GM12878 (cell line): ENCODE measurements around the gene TNFRSF8. TPM values are rescaled to one million over a fixed set of nuclear protein-coding genes. Genes with fewer than 3 reads are reported as not detected.

Experiments used
- ASH2L ChIP-seq: fragments of 300-600, 200-600 bp; sonication (generic); IDR thresholded peaks from 2 replicates; pipeline ENCODE4 v1.6.1; 2017; ENCODE audit warnings: low read depth, mild to moderate bottlenecking, borderline replicate concordance
- BCL11A ChIP-seq: IDR thresholded peaks from 2 replicates; pipeline ENCODE4 v1.6.1; 2011; ENCODE audit warnings: low read depth, low read length
- CBFB ChIP-seq: IDR thresholded peaks from 2 replicates; pipeline ENCODE4 v1.6.1; 2016; ENCODE audit warnings: antibody characterized with exemption, low read depth
- CHD1 ChIP-seq: IDR thresholded peaks from 2 replicates; pipeline ENCODE4 v1.6.1; 2012; ENCODE audit warnings: low read depth, low read length, improper control_type of control experiment
- EGR1 ChIP-seq, 2 experiments: IDR thresholded peaks; 1 replicate in 1 of 2; 2 replicates in 1 of 2; pipeline ENCODE4 v1.6.1; 2011 to 2012; ENCODE audit warnings: low read depth in 2 of 2, low read length in 2 of 2, borderline replicate concordance in 1 of 2, mild to moderate bottlenecking in 1 of 2, moderate library complexity in 1 of 2
- EP300 ChIP-seq, 2 experiments: fragments of 150-350 bp in 1 of 2; IDR thresholded peaks; 2 replicates each; pipeline ENCODE4 v1.6.1; 2011 to 2012; ENCODE audit warnings: low read depth in 2 of 2, low read length in 2 of 2, borderline replicate concordance in 1 of 2, improper control_type of control experiment in 1 of 2, inconsistent platforms in 1 of 2; ENCODE audit not compliant: control insufficient read depth in 1 of 2
- GABPA ChIP-seq: IDR thresholded peaks from 2 replicates; pipeline ENCODE4 v1.6.1; 2014; ENCODE audit warnings: antibody characterized with exemption, low read depth, mild to moderate bottlenecking, inconsistent platforms
- JUND ChIP-seq: IDR thresholded peaks from 2 replicates; pipeline ENCODE4 v1.6.1; 2012; ENCODE audit warnings: low read depth, mild to moderate bottlenecking, low read length, improper control_type of control experiment, moderate library complexity
- KLF5 ChIP-seq: fragments of 450-650 bp; IDR thresholded peaks from 2 replicates; pipeline ENCODE4 v1.6.1; 2014; ENCODE audit warnings: mild to moderate bottlenecking; ENCODE audit not compliant: partially characterized antibody
- LARP7 ChIP-seq: fragments of 450-650 bp; IDR thresholded peaks from 2 replicates; pipeline ENCODE4 v1.6.1; 2017; ENCODE audit warnings: mild to moderate bottlenecking
- MYC ChIP-seq: IDR thresholded peaks from 2 replicates; pipeline ENCODE4 v1.6.1; 2011; ENCODE audit warnings: mild to moderate bottlenecking, low read length, moderate library complexity, inconsistent platforms; ENCODE audit not compliant: insufficient read depth, insufficient replicate concordance, insufficient read length, severe bottlenecking
- PAX5 ChIP-seq: IDR thresholded peaks from 2 replicates; pipeline ENCODE4 v1.6.1; 2011; ENCODE audit warnings: low read depth, low read length, borderline replicate concordance
- PML ChIP-seq: IDR thresholded peaks from 2 replicates; pipeline ENCODE4 v1.6.1; 2012; ENCODE audit warnings: low read length, inconsistent platforms
- RB1 ChIP-seq: fragments of 450-650 bp; formaldehyde crosslinking; IDR thresholded peaks from 2 replicates; pipeline ENCODE4 v1.6.1; 2017; ENCODE audit warnings: mild to moderate bottlenecking, borderline replicate concordance
- SPI1 ChIP-seq: IDR thresholded peaks from 2 replicates; pipeline ENCODE4 v1.6.1; 2011; ENCODE audit warnings: low read depth, mild to moderate bottlenecking, low read length, moderate library complexity, borderline replicate concordance; ENCODE audit not compliant: insufficient read depth
- STAT1 ChIP-seq: fragments of 450-650 bp; conservative IDR thresholded peaks from 2 replicates; pipeline ENCODE4 v1.6.1; 2014; ENCODE audit warnings: antibody characterized with exemption, mild to moderate bottlenecking
- TARDBP ChIP-seq: IDR thresholded peaks from 2 replicates; pipeline ENCODE4 v1.6.1; 2016; ENCODE audit warnings: borderline replicate concordance
- TCF7 ChIP-seq: IDR thresholded peaks from 2 replicates; pipeline ENCODE4 v1.6.1; 2014; ENCODE audit warnings: antibody characterized with exemption, borderline replicate concordance
- YBX1 ChIP-seq: fragments of 450-650 bp; IDR thresholded peaks from 2 replicates; pipeline ENCODE4 v1.6.1; 2016; ENCODE audit warnings: antibody characterized with exemption
- ZBTB11 ChIP-seq: fragments of 450-650 bp; formaldehyde crosslinking; IDR thresholded peaks from 2 replicates; pipeline ENCODE4 v1.5.0; 2022; ENCODE audit warnings: mild to moderate bottlenecking, missing genetic modification characterization
- ZNF384 ChIP-seq: IDR thresholded peaks from 2 replicates; pipeline ENCODE4 v1.6.1; 2012; ENCODE audit warnings: low read depth, mild to moderate bottlenecking, low read length, improper control_type of control experiment, borderline replicate concordance
- polyA plus RNA-seq, 11 experiments: library from polyadenylated mRNA; depleted of rRNA in 4 of 11; unstranded in 6 of 11; stranded (reverse) in 5 of 11; fragments of >200 nt; fragmentation: Nextera tagmentation in 4 of 11; fragmentation: Illumina TruSeq in 1 of 11; extraction: Ambion mirVana in 4 of 11; extraction: Trizol in 1 of 11; gene quantifications; 1 replicate in 1 of 11; 2 replicates in 10 of 11; pipeline versions ENCODE4 v1.2.1 to v1.2.3, GENCODE V29; 2011 to 2016; ENCODE audit warnings: inconsistent platforms in 2 of 11, missing spikeins in 2 of 11, low read depth in 1 of 11
- total RNA-seq, 4 experiments: library from RNA; depleted of rRNA in 3 of 4; stranded (reverse); fragments of >200 nt in 3 of 4; fragmentation: Illumina TruSeq in 1 of 4; extraction: Trizol in 1 of 4; gene quantifications; 2 replicates each; pipeline versions ENCODE4 v1.2.1 to v1.2.3, GENCODE V29; 2013 to 2021
- TF ChIP-seq, protein P1 (sequence below): fragments of 450-650 bp; IDR thresholded peaks from 2 replicates; pipeline ENCODE4 v1.6.1; 2018; ENCODE audit warnings: mild to moderate bottlenecking, low read depth, moderate library complexity; ENCODE audit not compliant: partially characterized antibody
- TF ChIP-seq, protein P2 (sequence below): fragments of 450-650 bp; IDR thresholded peaks from 2 replicates; pipeline ENCODE4 v1.6.1; 2017; ENCODE audit warnings: borderline replicate concordance

TNFRSF8 gene
- total and polyA plus RNA-seq, 10 of the 15 experiments (the other 5 are each of a cell fraction or from before 2014, with no cell fraction given), result 9.8 to 114 (median 58.8) TPM

DNA sequence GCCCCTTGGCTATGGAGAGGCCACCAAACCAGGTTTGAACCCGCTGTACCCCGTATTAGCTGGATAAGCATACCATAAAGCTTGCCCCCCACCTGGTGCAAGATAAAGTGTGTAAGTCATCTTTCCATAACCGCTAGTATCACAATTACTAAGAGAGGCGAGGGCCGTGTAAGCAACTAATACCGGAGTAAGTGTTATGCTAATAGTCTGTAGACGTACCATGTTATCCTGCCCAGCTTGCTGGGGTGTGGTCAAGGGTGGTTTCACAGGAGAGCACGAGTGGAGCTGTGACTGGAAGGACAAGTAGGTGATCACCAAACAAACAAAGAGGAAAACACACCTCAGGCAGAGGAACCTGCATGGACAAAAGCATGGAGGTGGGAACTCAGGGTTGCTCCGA is 100.1 kb downstream of the TNFRSF8 start (continued):
- TF ChIP-seq ZBTB11 (CRISPR knock-in tag) (no peak), SPI1 (no peak), LARP7 (no peak), TARDBP (no peak), ASH2L (no peak), PAX5 (no peak; the same call in 1 of the 2 replicates), KLF5 (no peak), CHD1 (no peak), YBX1 (no peak), JUND (0 out of 2 replicates have a peak, but pooled peaks have one; percentile 21), MYC (no peak), ZNF384 (no peak), GABPA (no peak), CBFB (0 out of 2 replicates have a peak, but pooled peaks have one; percentile 48), TCF7 (no peak), RB1 (no peak), BCL11A (0 out of 2 replicates have a peak, but pooled peaks have one; percentile 11), PML (no peak), STAT1 (no peak), EGR1 (IDR thresholded peaks at IDR 0.05; ENCODE audit: borderline replicate concordance in 1 of 2, low read depth in 2 of 2, low read length in 2 of 2) (no peak), EP300 (IDR thresholded peaks at IDR 0.05; ENCODE audit: borderline replicate concordance in 1 of 2, control insufficient read depth in 1 of 2, low read depth in 2 of 2, low read length in 2 of 2) (peak; percentile 51 to 57; a peak in 2 of 4 replicates)
- TF ChIP-seq, protein P1, sequence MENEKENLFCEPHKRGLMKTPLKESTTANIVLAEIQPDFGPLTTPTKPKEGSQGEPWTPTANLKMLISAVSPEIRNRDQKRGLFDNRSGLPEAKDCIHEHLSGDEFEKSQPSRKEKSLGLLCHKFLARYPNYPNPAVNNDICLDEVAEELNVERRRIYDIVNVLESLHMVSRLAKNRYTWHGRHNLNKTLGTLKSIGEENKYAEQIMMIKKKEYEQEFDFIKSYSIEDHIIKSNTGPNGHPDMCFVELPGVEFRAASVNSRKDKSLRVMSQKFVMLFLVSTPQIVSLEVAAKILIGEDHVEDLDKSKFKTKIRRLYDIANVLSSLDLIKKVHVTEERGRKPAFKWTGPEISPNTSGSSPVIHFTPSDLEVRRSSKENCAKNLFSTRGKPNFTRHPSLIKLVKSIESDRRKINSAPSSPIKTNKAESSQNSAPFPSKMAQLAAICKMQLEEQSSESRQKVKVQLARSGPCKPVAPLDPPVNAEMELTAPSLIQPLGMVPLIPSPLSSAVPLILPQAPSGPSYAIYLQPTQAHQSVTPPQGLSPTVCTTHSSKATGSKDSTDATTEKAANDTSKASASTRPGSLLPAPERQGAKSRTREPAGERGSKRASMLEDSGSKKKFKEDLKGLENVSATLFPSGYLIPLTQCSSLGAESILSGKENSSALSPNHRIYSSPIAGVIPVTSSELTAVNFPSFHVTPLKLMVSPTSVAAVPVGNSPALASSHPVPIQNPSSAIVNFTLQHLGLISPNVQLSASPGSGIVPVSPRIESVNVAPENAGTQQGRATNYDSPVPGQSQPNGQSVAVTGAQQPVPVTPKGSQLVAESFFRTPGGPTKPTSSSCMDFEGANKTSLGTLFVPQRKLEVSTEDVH, result no peak
- TF ChIP-seq, protein P2, sequence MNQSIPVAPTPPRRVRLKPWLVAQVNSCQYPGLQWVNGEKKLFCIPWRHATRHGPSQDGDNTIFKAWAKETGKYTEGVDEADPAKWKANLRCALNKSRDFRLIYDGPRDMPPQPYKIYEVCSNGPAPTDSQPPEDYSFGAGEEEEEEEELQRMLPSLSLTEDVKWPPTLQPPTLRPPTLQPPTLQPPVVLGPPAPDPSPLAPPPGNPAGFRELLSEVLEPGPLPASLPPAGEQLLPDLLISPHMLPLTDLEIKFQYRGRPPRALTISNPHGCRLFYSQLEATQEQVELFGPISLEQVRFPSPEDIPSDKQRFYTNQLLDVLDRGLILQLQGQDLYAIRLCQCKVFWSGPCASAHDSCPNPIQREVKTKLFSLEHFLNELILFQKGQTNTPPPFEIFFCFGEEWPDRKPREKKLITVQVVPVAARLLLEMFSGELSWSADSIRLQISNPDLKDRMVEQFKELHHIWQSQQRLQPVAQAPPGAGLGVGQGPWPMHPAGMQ, result no peak
